Stimulated activated CD8-positive, alpha-beta memory T cell treated with anti-CD3 and anti-CD28 coated beads, Interleukin-7, amount 100 ng/mL, for 4 hours (primary cell): ENCODE results near the gene FILIP1.

Experiments used
- DNase-seq, 2 donors: peaks; one replicate each; pipeline ENCODE4 v3.0.0-alpha.2; 2020; ENCODE audit warnings: low read depth in 2 of 2

Gene FILIP1

DNA sequence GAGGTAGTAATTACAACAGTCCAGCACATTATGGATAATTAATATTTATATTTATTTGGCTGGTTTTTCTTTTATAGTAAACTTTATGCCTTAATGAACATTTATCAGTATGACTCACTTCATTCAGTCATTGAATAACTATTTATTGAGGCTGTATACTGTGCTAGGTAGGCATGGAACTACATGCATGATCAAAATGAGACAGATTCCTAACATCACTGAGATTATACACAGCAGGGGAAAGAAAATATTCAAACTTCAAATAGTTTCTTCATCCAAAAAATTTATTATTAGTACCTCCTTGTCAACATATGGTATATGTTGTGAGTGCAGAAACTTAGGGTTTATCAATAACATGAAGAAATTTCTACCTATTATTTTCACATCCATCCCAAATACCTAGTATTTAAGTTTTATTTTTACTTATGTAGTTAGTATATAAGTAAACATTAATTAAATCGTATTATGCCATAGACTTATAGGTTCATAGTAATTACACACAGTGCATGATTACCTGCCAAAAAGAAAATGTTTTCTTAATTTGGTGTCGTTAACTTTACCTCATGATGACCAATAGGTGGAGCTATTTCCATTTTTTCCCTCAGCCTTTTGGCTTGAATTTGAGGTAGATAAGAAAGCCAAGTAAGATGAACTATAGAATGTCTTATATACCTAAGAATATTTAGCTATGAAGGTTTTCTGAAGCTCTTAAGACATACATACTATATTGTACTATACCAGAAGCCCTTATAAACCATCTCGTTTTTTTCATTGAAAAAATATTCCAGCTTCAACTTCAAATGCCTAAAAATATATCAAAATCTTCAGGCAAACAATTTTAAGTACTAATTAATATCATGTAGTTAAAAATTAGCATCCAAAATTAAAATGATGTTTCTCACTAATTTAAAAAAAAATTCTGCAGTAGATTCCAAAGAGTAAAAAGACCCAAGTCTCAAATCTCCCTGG, 196.5 kb downstream of the FILIP1 start:
- DNase-seq: no peak

DNA sequence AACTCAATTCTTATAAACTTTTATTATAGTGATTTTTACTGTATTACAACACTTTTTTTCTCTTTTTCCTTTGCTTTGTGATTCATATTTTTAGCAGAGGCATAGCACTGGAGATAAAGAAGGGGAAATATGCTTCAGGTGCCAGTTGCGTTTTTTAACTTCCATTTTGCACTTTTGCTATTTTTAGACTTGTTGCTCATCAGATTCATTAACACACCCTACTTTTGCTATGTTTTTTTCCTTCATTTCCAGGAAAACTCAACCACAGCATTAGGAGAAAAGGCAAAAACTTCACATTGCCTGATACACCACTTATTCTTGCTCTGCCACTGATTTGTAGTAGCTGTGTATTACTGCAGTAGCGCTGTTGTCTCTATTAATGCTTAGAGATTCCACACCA, 201.0 kb downstream of the FILIP1 start:
- no peak for DNase-seq

DNA sequence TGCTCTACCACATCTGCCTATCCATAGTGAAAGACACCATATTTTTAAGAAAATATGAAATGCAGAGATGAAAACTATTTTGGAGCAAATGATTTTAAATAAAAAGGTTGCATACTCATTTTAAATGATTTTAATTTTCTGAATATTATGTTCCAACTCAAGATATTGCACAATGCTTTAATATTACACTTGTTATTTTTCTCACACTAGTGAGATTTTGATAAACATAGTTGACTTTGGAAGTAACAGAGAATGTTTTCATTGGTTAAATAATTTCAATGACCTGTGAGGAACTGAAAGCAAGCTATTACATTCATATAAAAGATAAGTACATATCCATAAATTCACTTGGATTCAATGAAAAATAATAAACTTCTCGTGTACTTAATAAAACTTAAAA, 201.9 kb downstream of the FILIP1 start:
- no peak for DNase-seq

DNA sequence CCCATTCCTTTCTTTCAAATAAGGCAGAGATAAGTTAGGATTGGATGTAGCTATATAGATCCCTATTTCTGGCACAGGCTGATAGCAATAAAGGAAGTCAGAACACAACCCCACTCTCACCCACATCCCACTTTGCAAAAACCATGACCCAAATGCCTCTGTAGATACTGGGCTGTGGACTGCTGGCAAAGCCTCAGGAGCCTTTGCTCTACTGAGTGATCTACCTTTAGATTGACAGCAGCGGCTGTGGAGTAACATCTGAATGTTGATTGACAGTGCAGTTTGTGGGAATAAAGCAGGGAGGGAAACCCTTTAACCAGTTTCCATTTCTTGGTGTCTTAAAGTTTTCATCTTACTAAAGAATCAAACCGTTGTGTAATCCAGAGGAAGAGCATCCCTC, 202.3 kb downstream of the FILIP1 start:
- no peak for DNase-seq

DNA sequence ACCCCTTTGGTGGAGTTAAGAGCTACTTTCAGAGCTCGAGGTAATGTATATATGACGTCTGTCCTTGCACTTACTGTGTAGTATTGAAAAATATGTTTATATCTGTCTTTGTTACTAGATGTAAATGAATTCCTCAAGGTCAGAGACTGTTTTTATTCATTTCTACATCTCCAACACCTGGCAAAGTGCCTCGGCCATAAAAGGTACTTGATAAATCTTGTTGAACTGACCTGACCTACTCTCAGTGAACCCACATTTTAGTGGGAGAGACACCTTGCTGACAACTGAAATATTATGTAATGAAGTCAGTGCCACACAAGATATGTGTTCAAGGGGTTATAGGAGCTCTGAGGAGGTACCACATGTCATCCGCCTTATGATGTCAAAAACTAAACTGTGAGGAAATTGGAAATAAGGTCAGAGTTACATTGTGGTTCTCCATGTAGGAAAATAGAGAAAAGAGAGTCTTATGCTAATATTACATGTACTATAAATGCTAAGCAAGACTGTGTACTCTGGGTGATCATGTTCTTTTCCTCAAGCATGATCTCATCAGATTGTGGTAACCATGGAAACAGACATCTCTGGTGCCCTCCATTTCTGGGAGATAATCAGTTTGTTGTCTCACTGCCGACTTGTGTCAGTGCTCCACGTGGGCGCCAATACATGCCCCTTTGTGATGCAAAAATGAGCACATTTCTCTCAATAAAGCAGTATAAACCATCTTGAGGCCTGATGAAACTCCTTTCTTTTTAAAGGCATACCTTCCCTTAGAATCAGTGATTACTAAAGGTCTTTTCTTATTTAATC, 203.3 kb downstream of the FILIP1 start:
- no peak for DNase-seq

- DNase-seq: no peak
Measured at GRCh38 chr6:75288023-75288422, 205.6 kb downstream of the FILIP1 start.

DNA sequence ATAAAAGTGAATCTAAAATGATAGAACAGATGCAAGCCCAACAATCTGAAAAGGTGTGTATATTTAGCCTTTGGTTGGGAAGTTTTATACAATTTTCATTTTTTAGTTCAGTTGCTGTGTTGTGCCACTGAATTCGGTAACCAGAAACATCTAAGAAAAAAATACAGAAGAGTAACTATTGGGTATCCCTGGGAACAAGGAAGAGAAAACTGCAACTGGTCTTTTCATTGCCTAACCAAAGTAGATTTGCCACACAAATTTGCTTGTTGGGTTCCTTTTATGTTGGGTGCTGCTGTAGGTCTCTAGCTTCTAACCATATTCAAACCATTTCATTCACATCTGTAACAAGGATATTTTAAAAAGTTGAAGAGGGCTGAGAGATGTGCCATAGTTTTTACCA, 206.2 kb downstream of the FILIP1 start:
- no peak for DNase-seq

GRCh38 chr6:75286955-75287354, 206.6 kb downstream of the FILIP1 start:
- DNase-seq: no peak

- no peak for DNase-seq
Measured at GRCh38 chr6:75285283-75285639, 208.3 kb downstream of the FILIP1 start.

- peak; percentile 93 to 94 for DNase-seq
Measured at GRCh38 chr6:75284632-75285282, 208.8 kb downstream of the FILIP1 start, which contains the start of gene TMEM30A. Gene TMEM30A, minus strand, starts transcription at chr6:75284792. Its CDS starts 154 bp downstream, at chr6:75284638.

GRCh38 chr6:75283907-75284631, 209.5 kb downstream of the FILIP1 start:
- DNase-seq: peak in 1 of 2 donors; percentile 14

DNA sequence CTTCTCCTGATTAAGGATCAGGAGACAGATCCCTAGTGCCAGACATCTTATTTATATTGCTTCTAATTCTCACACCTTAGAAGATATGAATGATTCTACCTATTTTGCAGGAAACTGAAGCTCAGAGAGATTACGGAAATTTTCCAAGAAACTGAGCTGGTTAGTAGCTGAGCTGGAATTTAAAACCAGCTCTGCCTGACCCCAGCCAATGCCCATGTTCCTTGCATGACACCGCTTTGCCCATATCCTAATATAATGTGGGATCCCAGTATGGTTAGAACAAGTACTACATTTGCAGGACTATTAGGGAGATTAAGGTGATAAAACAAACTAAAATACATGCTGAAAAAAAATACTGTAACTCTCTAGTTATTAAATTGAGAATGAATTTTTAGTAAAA, 210.9 kb downstream of the FILIP1 start:
- DNase-seq: no peak

GRCh38 chr6:75281653-75282052, 211.9 kb downstream of the FILIP1 start:
- no peak for DNase-seq

GRCh38 chr6:75280131-75280855, 213.3 kb downstream of the FILIP1 start:
- DNase-seq: no peak

GRCh38 chr6:75279418-75279817, 214.2 kb downstream of the FILIP1 start:
- no peak for DNase-seq

GRCh38 chr6:75278474-75279077, 215.0 kb downstream of the FILIP1 start:
- no peak for DNase-seq

DNA sequence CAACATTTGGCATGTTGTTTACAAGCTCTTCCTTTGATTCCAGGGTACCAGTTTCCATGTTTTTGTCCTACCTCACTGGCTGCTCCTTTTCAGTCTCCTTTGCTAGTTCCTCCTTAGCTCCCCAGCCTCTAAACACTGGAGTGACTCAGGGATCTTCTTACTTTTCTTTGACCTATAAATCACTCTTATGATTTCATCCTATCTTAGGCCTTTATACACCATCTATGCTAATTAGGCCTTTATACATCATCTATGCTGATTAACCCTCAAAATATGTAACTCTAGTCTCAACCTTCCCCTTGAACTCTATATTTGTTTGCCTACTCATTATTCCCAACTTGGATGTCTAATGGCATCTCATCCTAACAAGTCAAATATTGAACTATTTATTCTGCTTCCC, 218.5 kb downstream of the FILIP1 start:
- DNase-seq: no peak

GRCh38 chr6:75273009-75273408, 220.6 kb downstream of the FILIP1 start:
- no peak for DNase-seq

GRCh38 chr6:75272145-75272840, 221.3 kb downstream of the FILIP1 start:
- no peak for DNase-seq

- DNase-seq: no peak
Measured at GRCh38 chr6:75268988-75269354, 224.6 kb downstream of the FILIP1 start.
